ENCODE data around the gene CCND2.

The CCND2 gene

GRCh38 chr12:4251967-4252366 lies 21.6 kb upstream of the CCND2 start:
- no peak for DNase-seq (ENCODE audit: low spot score)
- in situ Hi-C loops (cut with MboI; ENCODE audit: low sequenced_read_pairs, unreplicated experiment), result no loop called here
- no peak for TF ChIP-seq CTCF (IDR thresholded peaks at IDR 0.05; ENCODE audit: borderline replicate concordance, control extremely low read depth, extremely low read depth, insufficient read depth, missing control alignments)

GRCh38 chr12:4252601-4253000 lies 21.0 kb upstream of the CCND2 start:
- in situ Hi-C loops (cut with MboI; ENCODE audit: low sequenced_read_pairs, unreplicated experiment), result no loop called here
- no peak for TF ChIP-seq CTCF (IDR thresholded peaks at IDR 0.05; ENCODE audit: borderline replicate concordance, control extremely low read depth, extremely low read depth, insufficient read depth, missing control alignments)
- DNase-seq (ENCODE audit: low spot score), result no peak

GRCh38 chr12:4256043-4256826 lies 17.3 kb upstream of the CCND2 start:
- TF ChIP-seq CTCF (IDR thresholded peaks at IDR 0.05; ENCODE audit: borderline replicate concordance, control extremely low read depth, extremely low read depth, insufficient read depth, missing control alignments), result no peak
- in situ Hi-C loops (cut with MboI; ENCODE audit: low sequenced_read_pairs, unreplicated experiment), result no loop called here
- no peak for DNase-seq (ENCODE audit: low spot score)

- TF ChIP-seq CTCF (IDR thresholded peaks at IDR 0.05; ENCODE audit: borderline replicate concordance, control extremely low read depth, extremely low read depth, insufficient read depth, missing control alignments), result no peak
- in situ Hi-C loops (cut with MboI; ENCODE audit: low sequenced_read_pairs, unreplicated experiment), result no loop called here
- DNase-seq (ENCODE audit: low spot score), result no peak
Measured at GRCh38 chr12:4257442-4257841, 16.1 kb upstream of the CCND2 start.

- DNase-seq (ENCODE audit: low spot score), result no peak
- no peak for TF ChIP-seq CTCF (IDR thresholded peaks at IDR 0.05; ENCODE audit: borderline replicate concordance, control extremely low read depth, extremely low read depth, insufficient read depth, missing control alignments)
- in situ Hi-C loops (cut with MboI; ENCODE audit: low sequenced_read_pairs, unreplicated experiment), result no loop called here
Measured at GRCh38 chr12:4259099-4259498, 14.5 kb upstream of the CCND2 start.

GRCh38 chr12:4261655-4262054 lies 11.9 kb upstream of the CCND2 start:
- no peak for TF ChIP-seq CTCF (IDR thresholded peaks at IDR 0.05; ENCODE audit: borderline replicate concordance, control extremely low read depth, extremely low read depth, insufficient read depth, missing control alignments)
- in situ Hi-C loops (cut with MboI; ENCODE audit: low sequenced_read_pairs, unreplicated experiment), result no loop called here
- peak; percentile 57 for DNase-seq (ENCODE audit: low spot score)

All from GM13976 (cell line).